ENCODE results near the gene OSBPL5.

- TF ChIP-seq, protein P1, sequence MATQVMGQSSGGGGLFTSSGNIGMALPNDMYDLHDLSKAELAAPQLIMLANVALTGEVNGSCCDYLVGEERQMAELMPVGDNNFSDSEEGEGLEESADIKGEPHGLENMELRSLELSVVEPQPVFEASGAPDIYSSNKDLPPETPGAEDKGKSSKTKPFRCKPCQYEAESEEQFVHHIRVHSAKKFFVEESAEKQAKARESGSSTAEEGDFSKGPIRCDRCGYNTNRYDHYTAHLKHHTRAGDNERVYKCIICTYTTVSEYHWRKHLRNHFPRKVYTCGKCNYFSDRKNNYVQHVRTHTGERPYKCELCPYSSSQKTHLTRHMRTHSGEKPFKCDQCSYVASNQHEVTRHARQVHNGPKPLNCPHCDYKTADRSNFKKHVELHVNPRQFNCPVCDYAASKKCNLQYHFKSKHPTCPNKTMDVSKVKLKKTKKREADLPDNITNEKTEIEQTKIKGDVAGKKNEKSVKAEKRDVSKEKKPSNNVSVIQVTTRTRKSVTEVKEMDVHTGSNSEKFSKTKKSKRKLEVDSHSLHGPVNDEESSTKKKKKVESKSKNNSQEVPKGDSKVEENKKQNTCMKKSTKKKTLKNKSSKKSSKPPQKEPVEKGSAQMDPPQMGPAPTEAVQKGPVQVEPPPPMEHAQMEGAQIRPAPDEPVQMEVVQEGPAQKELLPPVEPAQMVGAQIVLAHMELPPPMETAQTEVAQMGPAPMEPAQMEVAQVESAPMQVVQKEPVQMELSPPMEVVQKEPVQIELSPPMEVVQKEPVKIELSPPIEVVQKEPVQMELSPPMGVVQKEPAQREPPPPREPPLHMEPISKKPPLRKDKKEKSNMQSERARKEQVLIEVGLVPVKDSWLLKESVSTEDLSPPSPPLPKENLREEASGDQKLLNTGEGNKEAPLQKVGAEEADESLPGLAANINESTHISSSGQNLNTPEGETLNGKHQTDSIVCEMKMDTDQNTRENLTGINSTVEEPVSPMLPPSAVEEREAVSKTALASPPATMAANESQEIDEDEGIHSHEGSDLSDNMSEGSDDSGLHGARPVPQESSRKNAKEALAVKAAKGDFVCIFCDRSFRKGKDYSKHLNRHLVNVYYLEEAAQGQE (IDR thresholded peaks at IDR 0.05; ENCODE audit: insufficient read depth in 1 of 2, low read depth in 2 of 2, low read length in 2 of 2), result no peak
- TF ChIP-seq POLR2AphosphoS5 (IDR thresholded peaks at IDR 0.05; ENCODE audit: low read depth, low read length) (no peak), TAF1 (IDR thresholded peaks at IDR 0.05; ENCODE audit: borderline replicate concordance, insufficient read depth, low read length) (no peak), SIN3A (IDR thresholded peaks at IDR 0.05; ENCODE audit: borderline replicate concordance, insufficient read depth, low read length) (no peak), FOXP2 (optimal IDR thresholded peaks at IDR 0.05; ENCODE audit: borderline replicate concordance, extremely low read depth, extremely low read length, insufficient read depth) (no peak)
These were observed 114.5 kb downstream of the OSBPL5 start for GRCh38 chr11:3050386-3051195.

Data from PFSK-1 (cell line).